HepG2 (cell line): ENCODE results near the gene MBLAC2. TPM values are rescaled to one million over a fixed set of nuclear protein-coding genes. Genes with fewer than 3 reads are reported as not detected.

Source experiments
- ATF5 ChIP-seq: sonication (generic); formaldehyde crosslinking; IDR thresholded peaks from 2 replicates; pipeline ENCODE4 v1.4.0; 2020; ENCODE audit warnings: mild to moderate bottlenecking, low read depth, missing genetic modification reagents
- CENPX ChIP-seq: sonication (generic); formaldehyde crosslinking; IDR thresholded peaks from 2 replicates; pipeline ENCODE4 v1.9.0; 2021; ENCODE audit warnings: mild to moderate bottlenecking, missing genetic modification reagents, moderate library complexity
- DMAP1 ChIP-seq: IDR thresholded peaks from 2 replicates; pipeline ENCODE4 v1.6.1; 2016
- DZIP1 ChIP-seq: sonication (generic); formaldehyde crosslinking; IDR thresholded peaks from 2 replicates; pipeline ENCODE4 v1.5.0; 2020; ENCODE audit warnings: mild to moderate bottlenecking, missing genetic modification reagents
- ETS1 ChIP-seq: sonication (generic); formaldehyde crosslinking; IDR thresholded peaks from 2 replicates; pipeline ENCODE4 v1.4.0; 2020; ENCODE audit warnings: missing genetic modification reagents
- ISX ChIP-seq: sonication (generic); formaldehyde crosslinking; conservative IDR thresholded peaks from 2 replicates; pipeline ENCODE4 v1.5.0; 2020; ENCODE audit warnings: missing genetic modification reagents
- JUNB ChIP-seq: sonication (generic); formaldehyde crosslinking; IDR thresholded peaks from 2 replicates; pipeline ENCODE4 v1.8.0; 2022; ENCODE audit warnings: missing genetic modification reagents, mild to moderate bottlenecking, borderline replicate concordance
- KAT8 ChIP-seq: IDR thresholded peaks from 2 replicates; pipeline ENCODE4 v1.6.1; 2016; ENCODE audit warnings: missing genetic modification reagents, missing compliant biosample characterization
- MYNN ChIP-seq: sonication (generic); formaldehyde crosslinking; IDR thresholded peaks from 2 replicates; pipeline ENCODE4 v1.4.0; 2020; ENCODE audit warnings: mild to moderate bottlenecking, low read depth, missing genetic modification reagents
- NCOR1 ChIP-seq: fragments of 200-600 bp; sonication (generic); IDR thresholded peaks from 2 replicates; pipeline ENCODE4 v1.7.0; 2017; ENCODE audit warnings: antibody characterized with exemption, low read length, borderline replicate concordance
- PAF1 ChIP-seq: IDR thresholded peaks from 2 replicates; pipeline ENCODE4 v1.6.1; 2016; ENCODE audit warnings: missing genetic modification reagents, missing compliant biosample characterization
- RFX1 ChIP-seq: fragments of 450-650 bp; IDR thresholded peaks from 2 replicates; pipeline ENCODE4 v1.6.1; 2017
- SMAD9 ChIP-seq: sonication (generic); formaldehyde crosslinking; IDR thresholded peaks from 2 replicates; pipeline ENCODE4 v1.5.1; 2020; ENCODE audit warnings: mild to moderate bottlenecking, missing genetic modification reagents
- ZNF142 ChIP-seq: sonication (generic); formaldehyde crosslinking; IDR thresholded peaks from 2 replicates; pipeline ENCODE4 v1.4.0; 2020; ENCODE audit warnings: missing genetic modification reagents
- ZNF562 ChIP-seq: sonication (generic); formaldehyde crosslinking; IDR thresholded peaks from 2 replicates; pipeline ENCODE4 v1.8.0; 2022; ENCODE audit warnings: missing genetic modification reagents, borderline replicate concordance
- ZNF724P ChIP-seq: sonication (generic); formaldehyde crosslinking; IDR thresholded peaks from 2 replicates; pipeline ENCODE4 v1.8.0; 2022; ENCODE audit warnings: missing genetic modification reagents, borderline replicate concordance
- ZNF761 ChIP-seq: sonication (generic); formaldehyde crosslinking; conservative IDR thresholded peaks from 2 replicates; pipeline ENCODE4 v1.4.0; 2020; ENCODE audit warnings: mild to moderate bottlenecking, missing genetic modification reagents
- ZNF776 ChIP-seq: sonication (generic); formaldehyde crosslinking; IDR thresholded peaks from 2 replicates; pipeline ENCODE4 v1.4.0; 2020; ENCODE audit warnings: mild to moderate bottlenecking, missing genetic modification reagents
- ZNF788 ChIP-seq: sonication (generic); formaldehyde crosslinking; IDR thresholded peaks from 2 replicates; pipeline ENCODE4 v1.5.0; 2020; ENCODE audit warnings: mild to moderate bottlenecking, missing genetic modification reagents, borderline replicate concordance
- ZNF891 ChIP-seq: sonication (generic); formaldehyde crosslinking; IDR thresholded peaks from 2 replicates; pipeline ENCODE4 v1.5.0; 2020; ENCODE audit warnings: mild to moderate bottlenecking, missing genetic modification reagents
- polyA plus RNA-seq, 8 experiments: library from polyadenylated mRNA; depleted of rRNA in 3 of 8; stranded (reverse) in 7 of 8; unstranded in 1 of 8; fragments of >200 nt; fragmentation: Illumina TruSeq in 4 of 8; extraction: Trizol in 4 of 8; gene quantifications; 2 replicates each; pipeline versions ENCODE4 v1.2.1 to v1.2.3, GENCODE V29; 2011 to 2016; ENCODE audit warnings: low read depth in 4 of 8, missing spikeins in 1 of 8, mixed read lengths in 1 of 8; ENCODE audit not compliant: insufficient read depth in 1 of 8
- total RNA-seq, 5 experiments: library from RNA; depleted of rRNA; stranded (reverse); fragments of >200 nt; fragmentation: Illumina TruSeq; extraction: Trizol; gene quantifications; 2 replicates each; pipeline ENCODE4 v1.2.3, GENCODE V29; 2016; ENCODE audit warnings: low read depth in 1 of 5

The MBLAC2 gene
- total and polyA plus RNA-seq, 2 of the 13 experiments (the other 11 are each of a cell fraction or from before 2014, with no cell fraction given), result 2.9 to 4.1 TPM

GRCh38 chr5:90473396-90474234, 956 bp downstream of the MBLAC2 start (continued):
- no peak for TF ChIP-seq NCOR1
- TF ChIP-seq ATF5 (CRISPR knock-in tag), result no peak
- no peak for TF ChIP-seq KAT8 (CRISPR knock-in tag)
- TF ChIP-seq ZNF891 (CRISPR knock-in tag), result peak; percentile 85; the same call in 1 of the 2 replicates
- TF ChIP-seq ZNF761 (CRISPR knock-in tag), result no peak
- TF ChIP-seq ZNF776 (CRISPR knock-in tag), result peak; percentile 13; the same call in 1 of the 2 replicates
- peak; percentile 92; the same call in 1 of the 2 replicates for TF ChIP-seq SMAD9 (CRISPR knock-in tag)
- no peak for TF ChIP-seq JUNB (CRISPR knock-in tag)
- TF ChIP-seq ZNF142 (CRISPR knock-in tag), result no peak; the same call in 1 of the 2 replicates
- TF ChIP-seq ZNF562 (CRISPR knock-in tag), result no peak
- no peak for TF ChIP-seq PAF1 (CRISPR knock-in tag)
- TF ChIP-seq ZNF724P (CRISPR knock-in tag), result no peak
- TF ChIP-seq DMAP1 (CRISPR knock-in tag), result no peak
- TF ChIP-seq DZIP1 (CRISPR knock-in tag), result 0 out of 2 replicates have a peak, but pooled peaks have one; percentile 92
- TF ChIP-seq CENPX (CRISPR knock-in tag), result no peak
- 0 out of 2 replicates have a peak, but pooled peaks have one; percentile 19 for TF ChIP-seq ETS1 (CRISPR knock-in tag)
- TF ChIP-seq ZNF788 (CRISPR knock-in tag), result no peak
- TF ChIP-seq RFX1, result no peak
- no peak for TF ChIP-seq ISX (CRISPR knock-in tag)
- TF ChIP-seq MYNN (CRISPR knock-in tag), result 0 out of 2 replicates have a peak, but pooled peaks have one; percentile 31
